Hematopoietic multipotent progenitor cell treated with erythropoietin and hydrocortisone succinate and interleukin-3 and kit ligand, for 17 days (in vitro differentiated cells): ENCODE data around the gene CLEC16A.

Experiments used
- DNase-seq: peaks from one replicate; pipeline ENCODE4 v3.0.0-alpha.2; 2015; ENCODE audit warnings: low spot score

The CLEC16A gene

GRCh38 chr16:11140867-11141266 is 196.5 kb downstream of the CLEC16A start:
- DNase-seq, result no peak

GRCh38 chr16:11141409-11142260 is 197.3 kb downstream of the CLEC16A start:
- no peak for DNase-seq

DNA sequence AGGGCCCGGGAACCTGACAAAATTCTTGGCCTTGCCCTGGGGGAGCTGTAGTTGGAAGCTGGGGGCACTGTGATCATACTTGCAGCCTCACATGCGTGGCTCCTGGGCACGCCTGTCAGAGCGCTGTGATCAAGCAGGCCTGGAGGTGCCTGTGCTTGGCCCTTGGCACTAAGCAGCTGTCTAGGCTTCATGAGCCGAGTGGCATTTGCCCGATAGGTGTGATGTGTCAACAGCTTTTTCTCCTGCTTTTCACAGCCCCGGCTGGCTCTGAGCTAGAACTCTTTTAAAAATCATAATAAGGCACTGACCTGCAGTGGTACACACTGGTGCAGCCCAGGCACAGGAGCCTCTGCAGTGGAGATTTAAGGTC is 197.9 kb downstream of the CLEC16A start:
- no peak for DNase-seq

- no peak for DNase-seq
Observed at GRCh38 chr16:11142951-11143350, 198.6 kb downstream of the CLEC16A start.

DNA sequence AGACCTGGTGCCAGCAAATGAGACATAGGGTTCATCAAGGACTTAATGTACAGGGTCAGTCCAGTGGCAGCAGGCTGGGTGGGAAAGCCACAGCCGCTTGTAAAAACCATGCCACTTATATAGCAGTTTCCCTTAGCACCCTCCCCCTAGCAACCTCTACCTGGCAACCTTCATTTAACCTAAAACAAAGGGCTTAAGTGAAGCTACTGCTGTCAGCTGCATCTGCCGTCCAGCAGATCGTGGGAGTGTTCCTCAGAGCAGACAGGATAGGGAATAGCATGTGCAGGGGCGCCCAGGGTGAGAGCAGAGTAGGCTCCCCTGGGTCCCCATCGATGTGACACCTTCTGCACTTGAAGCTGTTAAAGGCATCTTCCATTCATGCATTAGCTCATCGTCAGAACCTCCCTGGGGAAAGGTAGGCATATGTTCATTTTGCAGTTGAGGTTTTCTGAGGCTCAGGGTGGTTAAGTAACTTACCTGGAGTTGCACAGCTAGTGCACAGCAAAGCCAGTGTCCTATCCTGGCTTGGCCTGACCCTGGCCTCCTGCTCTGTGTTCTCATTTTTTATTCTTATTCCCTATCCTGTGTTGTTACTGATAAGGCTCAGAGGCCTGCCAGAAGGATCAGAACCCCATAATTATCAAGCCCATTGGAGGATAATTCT is 199.1 kb downstream of the CLEC16A start:
- DNase-seq, result no peak

GRCh38 chr16:11144122-11144521 is 199.8 kb downstream of the CLEC16A start:
- no peak for DNase-seq

- DNase-seq, result no peak
Observed at GRCh38 chr16:11145173-11145818, 200.9 kb downstream of the CLEC16A start.

DNA sequence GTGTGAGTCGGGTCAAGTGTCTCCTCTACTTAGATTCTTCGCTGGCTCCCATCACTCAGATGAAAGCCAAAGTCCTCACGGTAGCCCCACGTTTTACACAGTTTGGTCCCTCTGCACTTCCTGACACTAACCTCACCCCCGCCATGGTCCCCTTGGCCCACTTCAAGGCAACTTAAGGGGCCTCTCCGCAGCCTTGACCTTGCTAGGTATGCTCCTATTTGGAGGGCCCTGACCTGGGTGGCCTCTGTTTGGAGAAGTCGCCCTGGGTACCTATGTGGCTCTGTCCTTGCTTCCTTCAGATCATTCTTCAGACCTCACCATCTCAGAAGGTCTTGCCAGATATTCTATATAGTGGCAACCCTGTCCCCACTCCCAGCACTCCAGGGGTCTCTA is 201.5 kb downstream of the CLEC16A start:
- no peak for DNase-seq

- DNase-seq, result no peak
Observed at GRCh38 chr16:11147033-11147753, 202.8 kb downstream of the CLEC16A start.

DNA sequence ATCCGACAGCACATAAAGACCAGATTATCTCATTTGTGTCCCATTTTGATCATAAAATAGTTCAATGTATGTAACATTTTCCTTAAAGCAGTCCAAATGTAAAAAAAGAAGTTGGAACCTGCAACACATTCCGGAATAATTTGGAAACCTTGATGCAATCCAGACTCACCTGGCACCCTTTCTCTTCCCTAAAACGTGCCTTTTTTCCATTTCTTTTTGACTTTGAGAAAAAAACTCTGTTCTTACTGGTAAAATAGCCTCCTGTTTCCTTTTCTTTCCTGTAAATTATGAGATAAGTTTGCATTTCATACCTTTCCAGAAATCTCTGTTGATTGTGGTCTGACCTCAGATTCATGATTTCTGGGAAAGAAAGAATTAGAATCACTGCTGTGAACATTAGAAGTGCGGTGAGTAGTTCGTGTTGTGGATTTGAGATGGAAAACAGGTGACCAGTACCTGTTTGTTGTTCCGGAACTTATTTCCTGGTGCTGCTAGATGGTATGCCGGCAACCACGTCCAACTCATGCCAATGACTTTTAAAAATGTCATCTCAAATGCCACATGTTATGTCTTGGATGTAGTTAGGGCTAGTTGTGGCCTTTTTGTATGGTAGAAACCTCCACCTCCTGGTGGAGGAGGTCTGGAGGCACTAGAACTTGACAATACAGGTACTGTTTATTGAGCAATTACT is 203.5 kb downstream of the CLEC16A start:
- no peak for DNase-seq

GRCh38 chr16:11149011-11149616 is 204.8 kb downstream of the CLEC16A start:
- DNase-seq, result no peak

DNA sequence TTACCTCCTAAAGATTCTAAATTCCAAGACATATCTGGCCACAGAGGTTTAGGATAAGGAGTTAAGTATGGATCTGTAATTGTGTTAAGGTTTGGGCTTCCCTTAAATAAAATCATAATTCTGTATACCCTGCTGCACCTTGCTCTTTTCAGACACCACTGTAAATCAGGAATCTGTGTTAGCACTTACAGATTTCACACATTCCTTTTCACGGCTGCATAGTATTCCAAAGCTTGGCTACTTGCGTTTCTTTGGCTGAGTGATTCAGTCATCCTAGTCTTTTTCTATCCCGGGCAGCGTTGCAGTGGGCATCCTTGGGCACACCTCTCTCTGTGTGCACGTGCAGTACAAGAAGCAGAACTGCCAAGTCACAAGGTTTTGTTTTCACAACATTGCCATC is 205.8 kb downstream of the CLEC16A start:
- DNase-seq, result no peak

DNA sequence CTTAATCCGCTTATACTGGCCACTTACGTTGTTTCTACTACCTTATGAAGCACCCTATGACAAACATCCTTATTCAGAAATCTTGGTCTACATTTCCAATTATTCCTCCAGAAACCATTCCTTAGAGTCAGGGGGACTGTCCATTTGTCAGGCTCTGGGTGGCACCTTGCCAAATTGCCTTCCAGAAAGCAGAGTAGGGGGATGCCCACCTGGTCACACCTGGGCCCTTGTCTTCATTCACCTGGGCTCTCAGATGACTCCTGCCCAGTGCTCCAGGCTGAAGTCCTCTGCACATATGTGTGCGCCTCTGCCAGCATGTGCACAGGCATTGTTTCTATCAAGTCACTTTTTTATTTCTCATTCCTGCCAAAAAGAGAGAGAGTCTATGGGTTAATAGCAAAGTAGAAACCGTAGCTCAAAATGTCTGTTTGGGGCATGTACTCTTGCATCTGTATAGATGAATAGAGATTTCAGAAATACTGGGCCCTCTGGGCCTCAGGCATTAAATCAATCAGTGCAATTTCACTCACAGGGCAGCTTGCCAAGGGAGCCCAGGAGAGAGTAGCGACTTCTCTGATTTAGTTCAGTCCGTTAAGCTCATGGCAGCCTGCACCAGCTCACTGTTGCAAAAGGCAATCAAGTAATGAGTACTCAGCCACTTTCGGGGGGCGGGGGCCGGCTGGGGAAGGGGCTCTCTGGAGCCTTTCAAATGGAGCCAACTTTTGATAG is 207.0 kb downstream of the CLEC16A start:
- no peak for DNase-seq

DNA sequence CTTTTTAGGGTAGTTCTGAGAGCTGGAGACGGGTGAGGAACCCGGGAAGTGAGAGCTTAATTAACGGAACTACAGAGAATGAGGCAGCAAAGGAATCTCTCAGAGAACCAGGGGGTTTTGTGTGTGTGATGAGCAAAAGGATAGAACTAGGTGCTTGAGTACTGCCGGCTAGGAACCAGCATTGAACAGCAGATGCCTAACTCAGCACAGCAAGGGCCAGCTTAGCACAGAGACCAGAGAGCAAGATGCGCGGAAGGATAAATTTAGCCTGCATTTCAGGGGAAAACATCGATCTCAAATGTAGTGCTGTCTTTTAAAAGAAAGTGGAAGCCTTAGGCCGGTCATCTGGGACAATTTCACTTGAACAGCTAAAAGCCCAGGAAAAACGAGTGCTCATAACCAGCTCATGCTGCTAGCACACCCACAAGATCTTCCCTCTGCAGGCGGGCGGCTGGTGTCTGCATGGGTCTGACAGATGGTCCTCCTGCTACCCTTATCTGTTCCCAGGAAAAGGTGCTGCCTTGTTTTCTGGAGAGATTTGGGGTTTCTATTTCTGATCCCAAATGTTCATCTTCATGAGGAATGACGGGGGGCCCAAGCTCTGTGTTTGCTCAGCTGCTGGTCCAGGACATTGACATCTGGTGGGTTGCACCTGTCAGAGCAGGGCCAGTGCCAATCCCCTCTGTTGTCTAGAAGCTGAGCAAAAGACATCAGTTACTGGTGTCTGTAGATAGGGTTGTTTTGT is 207.7 kb downstream of the CLEC16A start:
- no peak for DNase-seq

DNA sequence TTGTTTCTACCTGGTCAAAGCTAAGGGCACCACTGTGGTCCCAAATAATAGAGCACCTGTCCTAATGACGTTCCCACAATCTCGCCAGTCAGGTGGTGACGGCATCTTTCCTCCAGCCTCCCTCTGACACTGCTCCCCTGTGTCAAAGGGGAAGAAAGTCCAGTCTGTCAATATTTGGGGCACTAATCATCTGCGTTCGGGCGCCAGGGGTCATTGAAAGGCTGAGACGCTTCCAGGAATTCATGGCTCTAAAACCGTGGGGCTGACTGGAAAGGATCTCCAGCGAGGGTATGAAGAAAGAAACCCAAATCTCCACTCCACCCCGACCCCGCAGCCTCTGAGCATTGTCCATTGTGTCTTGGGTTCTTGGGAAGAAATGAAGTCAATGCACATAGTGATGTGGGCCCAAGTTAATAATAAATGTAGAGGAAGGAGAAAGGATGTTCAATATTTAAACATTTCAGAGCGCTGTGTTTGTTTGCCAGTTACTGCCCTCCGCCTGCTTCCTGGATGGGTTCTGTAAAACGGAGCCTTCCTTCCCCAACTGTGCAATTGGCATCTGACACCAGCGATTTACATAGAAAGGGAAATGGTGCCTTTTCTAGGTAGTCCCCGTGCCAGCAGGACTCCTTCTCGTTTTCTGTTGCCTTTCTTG is 208.4 kb downstream of the CLEC16A start:
- DNase-seq, result no peak

- no peak for DNase-seq
Observed at GRCh38 chr16:11155284-11155806, 211.0 kb downstream of the CLEC16A start.

DNA sequence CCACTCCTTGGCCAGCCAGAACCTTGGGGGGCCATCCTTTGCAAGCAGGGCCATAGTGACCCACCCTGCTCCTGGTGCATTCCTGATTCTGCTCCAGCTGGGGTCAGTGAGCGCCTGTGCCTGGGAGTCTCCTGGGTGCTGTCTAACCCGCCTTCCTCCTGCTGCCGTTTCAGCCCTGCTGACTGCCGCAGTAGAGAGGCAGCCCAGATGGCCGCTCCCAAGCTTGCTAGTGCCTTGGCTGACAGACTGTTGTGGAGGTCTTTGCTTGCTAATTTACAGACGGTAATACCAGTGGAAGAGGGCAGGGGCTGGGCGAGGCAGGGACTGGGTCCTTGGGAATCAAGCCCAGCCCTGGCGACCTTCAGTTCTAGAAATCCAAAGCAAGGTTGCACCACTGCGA is 212.0 kb downstream of the CLEC16A start:
- DNase-seq, result no peak

DNA sequence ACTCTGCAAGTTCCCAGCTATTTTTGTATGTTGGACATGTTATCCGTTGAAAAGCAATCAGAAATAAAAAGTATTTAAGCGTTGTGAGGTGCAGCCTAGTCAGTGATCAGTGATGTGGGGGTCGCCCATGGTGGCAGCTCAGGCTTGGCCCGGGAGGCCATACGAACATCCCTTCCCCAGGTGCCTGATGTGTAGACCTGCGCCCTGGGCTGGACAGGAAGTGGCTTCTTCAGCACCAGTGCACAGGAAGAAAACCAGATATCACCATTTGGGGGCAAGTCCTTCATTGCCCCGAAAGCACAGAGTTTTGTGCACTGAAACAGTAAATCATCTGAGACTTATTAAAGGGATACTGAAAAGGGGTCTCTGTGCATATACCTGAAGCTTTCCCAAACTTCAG is 212.8 kb downstream of the CLEC16A start:
- no peak for DNase-seq

DNA sequence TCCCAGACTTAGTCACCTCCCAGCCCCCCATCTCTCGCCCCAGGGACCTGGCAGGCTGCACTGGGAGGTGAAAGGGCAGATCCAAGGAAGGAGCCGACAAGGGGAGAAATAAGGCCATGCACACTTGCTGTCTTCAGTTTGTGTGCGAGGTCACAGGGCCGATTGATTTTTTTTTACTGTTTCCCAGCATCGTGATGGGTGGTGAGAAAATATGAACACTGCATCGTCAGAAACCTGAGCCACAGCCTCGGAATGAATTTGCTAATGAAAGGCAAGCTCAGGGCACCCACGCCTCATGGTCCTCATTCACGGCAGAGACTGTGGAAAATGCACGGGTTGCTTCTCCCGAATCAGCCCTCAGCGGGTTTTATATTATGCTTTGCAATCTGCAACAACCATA is 213.7 kb downstream of the CLEC16A start:
- DNase-seq, result no peak
